SK-N-SH (cell line): ENCODE results near the gene MED19. TPM values are rescaled to one million over a fixed set of nuclear protein-coding genes. Genes with fewer than 3 reads are reported as not detected.

Experiments
- CTCF ChIA-PET: fragments of 300-600, 350-600 bp; formaldehyde crosslinking; extraction: SDS; loops from one replicate; lab custom pipeline; 2021; lab: Yijun Ruan, JAX
- POLR2A ChIA-PET: fragments of 350-600 bp; sonication (Branson Sonifier 250); formaldehyde crosslinking; extraction: SDS; loops from one replicate; lab custom pipeline; 2020; ENCODE audit warnings: antibody characterized with exemption, inconsistent platforms; lab: Yijun Ruan, JAX
- DNase-seq: peaks from one replicate; pipeline ENCODE4 v3.0.0; 2012
- H2AFZ ChIP-seq: fragments of 200-600 bp; sonication (generic); 2 replicates; pipeline ENCODE4 v1.8.1; 2016; ENCODE audit warnings: antibody characterized with exemption, mild to moderate bottlenecking, low read depth
- H3F3A ChIP-seq: fragments of 200-600 bp; sonication (generic); replicated peaks from 2 replicates; pipeline ENCODE3; 2016; ENCODE audit warnings: antibody characterized with exemption, mild to moderate bottlenecking; ENCODE audit not compliant: insufficient read depth
- H3K27ac ChIP-seq, 2 experiments: fragments of 200-500 bp in 1 of 2; fragments of 200-600 bp in 1 of 2; sonication (Bioruptor generic) in 1 of 2; sonication (generic), shearing (Covaris generic) in 1 of 2; 2 replicates each; pipeline versions ENCODE4 v1.5.1 to v1.6.1; 2014 to 2016; ENCODE audit warnings: low read depth in 2 of 2, inconsistent platforms in 1 of 2, low read length in 1 of 2, mild to moderate bottlenecking in 1 of 2, mixed read lengths in 1 of 2
- H3K27me3 ChIP-seq: fragments of 200-600 bp; sonication (generic), shearing (Covaris generic); 2 replicates; pipeline ENCODE4 v1.6.1; 2016; ENCODE audit warnings: mixed run types; ENCODE audit not compliant: insufficient read depth
- H3K36me3 ChIP-seq, 2 experiments: fragments of 200-500 bp in 1 of 2; fragments of 200-600 bp in 1 of 2; sonication (Bioruptor generic) in 1 of 2; sonication (generic) in 1 of 2; replicated peaks in 1 of 2; 2 replicates each; pipeline versions ENCODE3 to v1.5.1; 2014 to 2016; ENCODE audit warnings: low read length in 1 of 2, mild to moderate bottlenecking in 1 of 2; ENCODE audit not compliant: insufficient read depth in 2 of 2, control insufficient read depth in 1 of 2
- H3K4me1 ChIP-seq, 2 experiments: fragments of 200-500 bp in 1 of 2; fragments of 200-600 bp in 1 of 2; sonication (Bioruptor generic) in 1 of 2; sonication (generic), shearing (Covaris generic) in 1 of 2; 2 replicates each; pipeline versions ENCODE4 v1.5.1 to v1.6.1; 2014 to 2016; ENCODE audit warnings: low read depth in 1 of 2, low read length in 1 of 2, mixed run types in 1 of 2; ENCODE audit not compliant: insufficient read depth in 2 of 2, control insufficient read depth in 1 of 2
- H3K4me2 ChIP-seq: fragments of 200-600 bp; sonication (generic), shearing (Covaris generic); 2 replicates; pipeline ENCODE4 v1.6.1; 2017; ENCODE audit warnings: mixed run types
- H3K4me3 ChIP-seq, 2 experiments: fragments of 200-500 bp in 1 of 2; fragments of 200-600 bp in 1 of 2; sonication (Bioruptor generic) in 1 of 2; sonication (generic), shearing (Covaris generic) in 1 of 2; 2 replicates each; pipeline versions ENCODE4 v1.5.1 to v1.8.1; 2014 to 2016; ENCODE audit warnings: low read depth in 2 of 2, inconsistent platforms in 1 of 2, low read length in 1 of 2, mild to moderate bottlenecking in 1 of 2, mixed read lengths in 1 of 2, moderate library complexity in 1 of 2
- H3K79me2 ChIP-seq: fragments of 200-600 bp; sonication (generic); 2 replicates; pipeline ENCODE4 v1.8.1; 2017; ENCODE audit warnings: mild to moderate bottlenecking; ENCODE audit not compliant: insufficient read depth
- H3K9ac ChIP-seq: fragments of 200-600 bp; sonication (generic); 2 replicates; pipeline ENCODE4 v1.6.1; 2017; ENCODE audit warnings: mixed run types
- H3K9me2 ChIP-seq: fragments of 200-600 bp; sonication (generic); 2 replicates; pipeline ENCODE4 v1.6.1; 2017; ENCODE audit warnings: mixed run types
- H3K9me3 ChIP-seq: fragments of 200-600 bp; sonication (generic); 2 replicates; pipeline ENCODE4 v1.6.1; 2017; ENCODE audit warnings: mixed run types, mild to moderate bottlenecking, moderate library complexity
- H4K20me1 ChIP-seq: fragments of 200-600 bp; sonication (generic); 2 replicates; pipeline ENCODE4 v1.6.1; 2017; ENCODE audit warnings: mild to moderate bottlenecking, mixed run types; ENCODE audit not compliant: insufficient read depth
- CTCF ChIP-seq: fragments of 200-600 bp; sonication (generic); IDR thresholded peaks from 2 replicates; pipeline ENCODE4 v1.6.1; 2017; ENCODE audit warnings: antibody characterized with exemption, mild to moderate bottlenecking, moderate library complexity
- ELF1 ChIP-seq: IDR thresholded peaks from 2 replicates; pipeline ENCODE4 v1.4.0; 2012
- EZH2phosphoT487 ChIP-seq: fragments of 200-600 bp; sonication (generic); IDR thresholded peaks from 2 replicates; pipeline ENCODE4 v1.6.1; 2017; ENCODE audit warnings: low read depth, mixed run types, mild to moderate bottlenecking, antibody characterized with exemption, moderate library complexity, borderline replicate concordance
- FOXM1 ChIP-seq: IDR thresholded peaks from 2 replicates; pipeline ENCODE4 v1.4.0; 2012; ENCODE audit warnings: low read depth, mild to moderate bottlenecking
- GABPA ChIP-seq: IDR thresholded peaks from 2 replicates; pipeline ENCODE4 v1.4.0; 2012; ENCODE audit warnings: low read depth, mild to moderate bottlenecking
- IRF3 ChIP-seq: fragments of 150-350 bp; IDR thresholded peaks from 2 replicates; pipeline ENCODE4 v1.6.1; 2016; ENCODE audit warnings: mild to moderate bottlenecking, low read depth, low read length
- JUND ChIP-seq: IDR thresholded peaks from 2 replicates; pipeline ENCODE4 v1.4.0; 2012
- MAX ChIP-seq: IDR thresholded peaks from 2 replicates; pipeline ENCODE4 v1.4.0; 2012; ENCODE audit warnings: low read depth
- MEF2A ChIP-seq: IDR thresholded peaks from 2 replicates; pipeline ENCODE4 v1.4.0; 2012; ENCODE audit warnings: low read depth, borderline replicate concordance
- MXI1 ChIP-seq: IDR thresholded peaks from 2 replicates; pipeline ENCODE4 v1.6.1; 2012; ENCODE audit warnings: mild to moderate bottlenecking, low read depth, low read length, improper control_type of control experiment
- NFIC ChIP-seq: IDR thresholded peaks from 2 replicates; pipeline ENCODE4 v1.4.0; 2012; ENCODE audit warnings: borderline replicate concordance
- NRF1 ChIP-seq: IDR thresholded peaks from 2 replicates; pipeline ENCODE4 v1.6.1; 2012; ENCODE audit warnings: low read depth, mild to moderate bottlenecking, low read length
- PBX3 ChIP-seq: IDR thresholded peaks from 2 replicates; pipeline ENCODE4; 2012
- POLR2AphosphoS5 ChIP-seq: IDR thresholded peaks from 2 replicates; pipeline ENCODE4 v1.6.1; 2012; ENCODE audit warnings: low read depth, low read length
- RAD21 ChIP-seq: IDR thresholded peaks from 2 replicates; pipeline ENCODE4 v1.6.1; 2012; ENCODE audit warnings: mild to moderate bottlenecking, low read length
- RCOR1 ChIP-seq: fragments of 150-350 bp; IDR thresholded peaks from 2 replicates; pipeline ENCODE4 v1.6.1; 2017; ENCODE audit warnings: antibody characterized with exemption, low read length
- TCF12 ChIP-seq: IDR thresholded peaks from 2 replicates; pipeline ENCODE4 v1.4.0; 2012
- TEAD4 ChIP-seq: IDR thresholded peaks from 2 replicates; pipeline ENCODE4 v1.4.0; 2012; ENCODE audit warnings: mild to moderate bottlenecking, borderline replicate concordance; ENCODE audit not compliant: insufficient read depth
- USF1 ChIP-seq: IDR thresholded peaks from 2 replicates; pipeline ENCODE4 v1.4.0; 2012; ENCODE audit warnings: low read depth, borderline replicate concordance
- USF2 ChIP-seq: fragments of 150-350 bp; IDR thresholded peaks from 2 replicates; pipeline ENCODE4 v1.6.1; 2017; ENCODE audit warnings: antibody characterized with exemption, low read length, low read depth, borderline replicate concordance
- YY1 ChIP-seq: IDR thresholded peaks from 2 replicates; pipeline ENCODE4 v1.4.0; 2012; ENCODE audit warnings: low read depth, mild to moderate bottlenecking
- WGBS: methylation state at CpG from one replicate; pipeline ENCODE4 v1.1.6; 2017; ENCODE audit warnings: low lambda C conversion rate; 5-methylcytosine and 5-hydroxymethylcytosine counted together
- polyA plus RNA-seq, 3 experiments: library from polyadenylated mRNA; depleted of rRNA; stranded (reverse); fragments of >200 nt; gene quantifications; 2 replicates each; pipeline ENCODE4 v1.2.3, GENCODE V29; 2012

MED19 gene
- polyA plus RNA-seq, 1 of the 3 experiments (the other 2 are of a cell fraction), result 38.7 TPM

GRCh38 chr11:57703341-57703740 is 8.7 kb downstream of the MED19 start:
- no peak for TF ChIP-seq GABPA
- no peak for TF ChIP-seq IRF3
- TF ChIP-seq ELF1, result no peak
- no peak for TF ChIP-seq RAD21
- no peak for TF ChIP-seq MXI1
- no peak for TF ChIP-seq TEAD4
- TF ChIP-seq NRF1, result no peak
- no peak for TF ChIP-seq RCOR1
- TF ChIP-seq, all 33 proteins: peak for 0
- Histone ChIP-seq H3K4me2 (no peak overlapping the region), H3K27ac (0 out of 4 replicates have a peak overlapping the region, but pooled peaks of 1 of the 2 experiments have one; percentile 21), H3K27me3 (no peaks in the 10 kb centered on the region), H3K9me2 (no peaks in the 10 kb centered on the region), H3K4me3 (no peak overlapping the region), H3K9me3 (no peaks in the 10 kb centered on the region), H2AFZ (no peak overlapping the region), H3F3A (peaks cover 34% of the 10 kb centered on the region), H3K79me2 (peaks cover 39% of the 10 kb centered on the region), H3K9ac (no peak overlapping the region), H3K4me1 (peaks cover 0 to 3% of the 10 kb centered on the region in 2 experiments; a peak in 1 of 4 replicates), H3K36me3 (peaks cover 56 to 65% of the 10 kb centered on the region in 2 experiments), H4K20me1 (no peaks in the 10 kb centered on the region; the same call in 1 of the 2 replicates)
- 100% methylated on average over 4 of the region's 4 CpGs for WGBS
- no peak for DNase-seq
- POLR2A ChIA-PET, result interaction anchor here (1.3 kb wide), 1 partner anchor 8 kb away, joined by 5 read pairs; the partner anchor contains the start of gene MED19
- CTCF ChIA-PET, result interaction anchor here (1.5 to 3.7 kb wide), 2 partner anchors 97 to 177 kb away, joined by 4 to 15 read pairs; no protein-coding TSS in a partner anchor

GRCh38 chr11:57700425-57700824 is 11.6 kb downstream of the MED19 start:
- Histone ChIP-seq H3K9me3 (no peaks in the 10 kb centered on the region), H3K36me3 (peaks cover 64 to 72% of the 10 kb centered on the region in 2 experiments), H3K79me2 (peaks cover 10% of the 10 kb centered on the region; the same call in 1 of the 2 replicates), H3K9me2 (no peaks in the 10 kb centered on the region), H3K4me1 (peaks cover 0 to 3% of the 10 kb centered on the region in 2 experiments; a peak in 1 of 4 replicates), H3K4me3 (no peak overlapping the region), H3K27ac (no peak overlapping the region), H3F3A (peaks cover 37% of the 10 kb centered on the region), H3K4me2 (no peak overlapping the region), H4K20me1 (no peaks in the 10 kb centered on the region), H3K27me3 (no peaks in the 10 kb centered on the region), H3K9ac (no peak overlapping the region), H2AFZ (no peak overlapping the region)
- CTCF ChIA-PET, result no interaction called here
- DNase-seq, result no peak
- WGBS, result 88% methylated on average over 3 of the region's 3 CpGs
- TF ChIP-seq USF2, result no peak
- TF ChIP-seq EZH2phosphoT487, result no peak
- TF ChIP-seq PBX3, result no peak
- no peak for TF ChIP-seq RAD21
- TF ChIP-seq MXI1, result no peak
- no peak for TF ChIP-seq JUND
- TF ChIP-seq POLR2AphosphoS5, result no peak
- no peak for TF ChIP-seq RCOR1
- TF ChIP-seq TEAD4, result no peak
- TF ChIP-seq FOXM1, result no peak
- TF ChIP-seq MAX, result no peak
- no peak for TF ChIP-seq NFIC
- TF ChIP-seq CTCF, result no peak
- no peak for TF ChIP-seq TCF12
- TF ChIP-seq MEF2A, result no peak
- no peak for TF ChIP-seq YY1
- TF ChIP-seq USF1, result no peak
- POLR2A ChIA-PET, result interaction anchor here (0.6 kb wide), 1 partner anchor 9 kb away, joined by 3 read pairs; no protein-coding TSS in a partner anchor
